Mucosa of stomach (tissue), 1 donor: ENCODE data around the gene ZNF444.
"Not testable (repeated sequence)": the region's sequence is repeated elsewhere in the genome, so short reads cannot be mapped to it uniquely, and the experiment has no call there.

Experiments
- H3K27me3 ChIP-seq: one replicate; pipeline ENCODE4 v1.7.0; 2013; ENCODE audit warnings: mild to moderate bottlenecking, low read length; ENCODE audit not compliant: control insufficient read depth, insufficient read depth
- H3K36me3 ChIP-seq: one replicate; pipeline ENCODE4 v1.7.0; 2013; ENCODE audit warnings: low read length; ENCODE audit not compliant: control insufficient read depth, insufficient read depth
- H3K4me1 ChIP-seq: one replicate; pipeline ENCODE4 v1.7.0; 2013; ENCODE audit warnings: mild to moderate bottlenecking, low read length; ENCODE audit not compliant: control insufficient read depth, insufficient read depth
- H3K4me3 ChIP-seq: one replicate; pipeline ENCODE4 v1.7.0; 2013; ENCODE audit warnings: low read length
- H3K9ac ChIP-seq: one replicate; pipeline ENCODE4 v1.7.0; 2013; ENCODE audit warnings: mild to moderate bottlenecking, low read length, moderate library complexity
- H3K9me3 ChIP-seq: one replicate; pipeline ENCODE4 v1.7.0; 2013; ENCODE audit warnings: mild to moderate bottlenecking, low read length, moderate library complexity; ENCODE audit not compliant: control insufficient read depth
- donor health status: Pancreatic carcinoma.

The ZNF444 gene

DNA sequence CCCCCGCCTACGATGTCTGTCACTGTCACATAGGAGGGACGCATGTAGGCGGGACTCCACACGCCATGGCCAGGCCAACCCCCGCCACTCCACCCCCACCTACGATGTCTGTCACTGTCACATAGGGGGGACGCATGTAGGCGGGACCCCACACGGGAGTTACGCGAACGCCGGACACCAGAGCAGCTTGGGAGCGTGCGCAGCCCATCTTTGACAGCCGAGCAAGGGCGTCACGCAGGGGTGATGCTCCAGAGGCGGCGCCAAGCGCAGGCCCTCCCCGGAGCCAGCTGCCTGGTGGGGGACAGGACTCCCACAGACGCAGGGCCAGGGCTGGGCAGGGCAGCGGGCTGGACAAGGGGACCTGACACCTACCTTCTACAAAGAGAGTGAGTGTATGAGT, 40.0 kb upstream of the ZNF444 start:
- H3K36me3 ChIP-seq = no peaks in the 10 kb centered on the region
- no peak overlapping the region for H3K4me3 ChIP-seq
- H3K9ac ChIP-seq = no peak overlapping the region
- H3K27me3 ChIP-seq = no peaks in the 10 kb centered on the region
- no peaks in the 10 kb centered on the region for H3K9me3 ChIP-seq
- peaks cover 10% of the 10 kb centered on the region for H3K4me1 ChIP-seq

DNA sequence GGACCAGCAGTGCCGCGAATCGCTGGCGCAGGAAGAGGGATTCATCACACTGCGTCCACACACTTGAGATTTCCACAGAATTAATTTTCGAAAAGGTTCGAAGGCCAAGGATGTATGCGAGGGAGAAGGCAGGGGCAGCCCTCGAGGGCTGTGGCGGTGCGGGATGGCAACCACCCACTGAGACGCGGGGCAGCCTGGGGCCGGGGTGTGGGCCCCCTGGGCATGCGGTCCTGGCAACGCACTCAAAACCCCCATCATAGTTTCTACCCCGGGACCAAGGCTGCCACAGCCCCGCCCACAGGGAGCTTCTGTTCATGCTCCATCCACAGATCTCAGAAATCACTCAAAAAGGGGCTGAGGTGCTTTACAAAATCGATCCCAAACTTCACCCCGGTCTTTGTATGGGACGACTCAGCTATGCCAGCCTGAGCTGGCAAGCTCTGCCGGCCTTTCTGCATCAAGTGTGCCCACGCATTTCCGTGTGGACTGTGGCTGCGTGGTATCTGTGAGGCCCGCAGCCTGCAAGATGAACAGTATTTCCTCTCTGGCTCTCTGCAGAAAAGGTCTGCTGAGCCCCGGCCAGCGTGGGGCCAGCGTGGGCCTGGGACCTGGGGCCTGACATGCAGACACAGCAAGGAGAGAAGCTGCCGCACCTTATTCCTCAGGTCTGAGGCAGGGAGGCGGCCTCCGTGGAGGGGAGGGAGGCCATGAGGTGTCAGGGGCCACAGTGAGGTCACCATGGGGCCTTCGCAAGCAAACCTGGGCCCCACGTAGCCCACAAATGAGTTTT, 39.1 kb upstream of the ZNF444 start:
- Histone ChIP-seq H3K36me3 (no peaks in the 10 kb centered on the region), H3K27me3 (no peaks in the 10 kb centered on the region), H3K4me1 (peaks cover 16% of the 10 kb centered on the region), H3K9me3 (no peaks in the 10 kb centered on the region), H3K9ac (no peak overlapping the region), H3K4me3 (no peak overlapping the region)

DNA sequence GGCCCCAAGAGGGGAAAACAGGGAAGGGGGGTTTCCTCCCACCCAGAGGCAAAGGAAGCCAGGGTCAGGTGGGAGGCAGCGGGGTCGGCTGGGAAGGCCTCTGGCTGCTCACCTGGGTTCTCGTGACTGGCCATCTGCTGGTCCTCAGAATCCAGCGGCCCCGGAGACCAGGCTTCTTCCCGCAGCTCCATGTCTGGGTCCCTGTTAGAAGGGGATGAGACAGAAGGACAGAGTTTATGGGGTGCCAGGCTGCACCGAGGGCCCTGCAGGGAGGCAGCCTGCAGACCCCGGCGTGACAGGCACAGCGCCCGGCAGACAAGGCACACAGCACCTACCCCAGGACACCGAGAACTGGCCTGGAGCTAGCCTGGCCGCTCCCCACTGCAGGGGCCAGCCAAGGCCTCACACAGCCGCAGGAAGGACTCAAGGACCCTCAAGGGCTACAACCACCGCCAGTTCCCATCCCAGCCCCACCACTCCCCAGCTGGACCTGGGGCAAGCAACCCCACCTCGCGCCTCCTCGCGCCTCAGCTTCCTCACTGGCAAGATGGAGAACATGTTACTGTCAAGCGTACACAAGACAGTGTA, 38.0 kb upstream of the ZNF444 start:
- Histone ChIP-seq H3K9me3 (no peaks in the 10 kb centered on the region), H3K4me1 (peaks cover 25% of the 10 kb centered on the region), H3K9ac (no peak overlapping the region), H3K4me3 (no peak overlapping the region), H3K36me3 (no peaks in the 10 kb centered on the region), H3K27me3 (no peaks in the 10 kb centered on the region)

DNA sequence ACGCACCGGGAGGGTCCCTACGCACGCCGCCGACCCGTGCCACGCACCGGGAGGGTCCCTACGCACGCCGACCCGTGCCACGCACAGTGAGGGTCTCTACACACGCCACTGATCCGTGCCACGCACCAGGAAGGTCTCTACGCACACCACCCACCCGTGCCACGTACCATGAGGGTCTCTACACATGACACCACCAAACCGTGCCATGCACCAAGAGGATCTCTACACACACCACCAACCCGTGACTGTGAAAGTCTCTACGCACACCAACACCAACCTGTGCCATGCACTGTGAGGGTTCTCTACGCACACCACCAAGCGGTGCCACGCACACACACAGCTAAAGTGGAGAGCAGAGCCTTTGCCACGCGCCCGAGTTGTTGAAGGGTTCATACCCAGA, 36.7 kb upstream of the ZNF444 start:
- Histone ChIP-seq H3K9me3 (no peaks in the 10 kb centered on the region), H3K4me1 (peaks cover 38% of the 10 kb centered on the region), H3K9ac (no peak overlapping the region), H3K36me3 (no peaks in the 10 kb centered on the region), H3K4me3 (no peak overlapping the region), H3K27me3 (no peaks in the 10 kb centered on the region)

DNA sequence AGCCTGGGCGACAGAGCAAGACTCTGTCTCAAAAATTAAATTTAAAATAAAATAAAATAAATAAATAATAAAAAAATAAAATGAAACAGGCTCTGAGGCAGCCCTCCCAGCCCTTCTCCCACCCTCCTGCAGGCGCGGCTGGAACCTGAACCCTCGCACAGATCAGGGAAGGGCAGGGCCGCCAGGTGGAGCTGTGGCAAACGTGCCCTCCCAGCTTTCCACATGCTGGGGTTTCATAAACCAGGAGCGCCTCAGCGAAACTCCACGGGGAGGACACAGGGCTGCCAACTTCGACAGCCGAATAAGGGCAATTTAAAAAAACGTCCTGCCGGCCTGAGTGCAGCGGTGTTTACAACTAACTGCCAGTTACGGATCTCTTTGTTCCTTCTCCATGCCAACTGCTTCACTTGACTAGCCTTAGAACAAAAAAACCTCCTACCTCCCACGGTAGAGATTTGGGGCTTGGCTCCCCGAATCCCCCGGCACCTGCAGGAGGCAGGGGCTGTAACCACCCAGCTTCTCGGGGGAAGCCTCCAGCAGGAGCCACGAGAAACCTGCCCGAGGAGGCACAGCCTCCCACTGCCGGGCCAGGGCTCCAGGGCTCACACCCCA, 35.9 kb upstream of the ZNF444 start:
- no peak overlapping the region for H3K4me3 ChIP-seq
- H3K36me3 ChIP-seq = no peaks in the 10 kb centered on the region
- peaks cover 38% of the 10 kb centered on the region for H3K4me1 ChIP-seq
- H3K9ac ChIP-seq = peak overlapping the region; percentile 61
- H3K9me3 ChIP-seq = no peaks in the 10 kb centered on the region
- H3K27me3 ChIP-seq = no peaks in the 10 kb centered on the region

DNA sequence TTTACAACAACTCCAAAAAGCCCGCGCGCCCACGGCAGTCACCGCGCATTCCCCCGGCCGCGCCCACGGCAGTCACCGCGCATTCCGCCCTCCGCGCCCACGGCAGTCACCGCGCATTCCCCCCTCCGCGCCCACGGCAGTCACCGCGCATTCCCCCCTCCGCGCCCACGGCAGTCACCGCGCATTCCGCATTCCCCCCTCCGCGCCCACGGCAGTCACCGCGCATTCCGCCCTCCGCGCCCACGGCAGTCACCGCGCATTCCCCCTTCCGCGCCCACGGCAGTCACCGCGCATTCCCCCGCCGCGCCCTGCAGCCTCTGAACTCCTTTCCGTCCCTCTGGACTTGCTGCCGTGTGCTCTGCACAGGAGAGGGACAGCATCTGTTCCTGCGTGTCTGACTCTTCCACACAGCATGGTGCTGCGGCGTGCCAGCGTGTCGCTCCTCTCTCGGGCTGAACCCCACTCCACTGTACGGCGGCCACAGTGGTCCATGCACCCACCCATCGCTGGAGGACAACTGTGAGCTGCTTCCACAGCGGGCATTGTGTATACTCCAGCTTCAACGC, 35.2 kb upstream of the ZNF444 start:
- not testable (repeated sequence) for H3K4me3 ChIP-seq, H3K9ac ChIP-seq, H3K36me3 ChIP-seq, H3K9me3 ChIP-seq, H3K27me3 ChIP-seq
- peaks cover 45% of the 10 kb centered on the region for H3K4me1 ChIP-seq

DNA sequence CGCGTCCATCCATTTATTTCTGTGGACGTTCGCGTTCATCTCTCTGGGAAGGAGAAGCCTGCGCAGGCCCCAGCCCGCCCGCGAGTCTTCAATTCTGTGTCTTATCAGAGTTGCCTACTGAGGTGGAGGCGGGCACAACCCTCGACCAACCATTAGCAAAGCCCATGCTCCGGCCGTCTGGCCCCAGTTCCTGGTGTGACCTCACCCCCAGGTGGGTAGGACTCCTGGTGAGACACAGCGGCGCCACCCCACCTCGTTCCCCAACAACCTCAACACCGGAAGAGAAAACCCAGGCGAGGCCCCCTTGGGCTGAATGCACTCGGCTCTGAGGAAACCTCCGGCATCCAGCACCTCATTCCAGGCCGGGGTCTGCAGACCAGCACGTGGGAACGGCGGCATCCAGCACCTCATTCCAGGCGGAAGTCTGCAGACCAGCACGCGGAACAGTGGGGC, 34.7 kb upstream of the ZNF444 start:
- Histone ChIP-seq H3K9me3 (no peaks in the 10 kb centered on the region), H3K4me1 (peaks cover 50% of the 10 kb centered on the region), H3K36me3 (no peaks in the 10 kb centered on the region), H3K9ac (peak overlapping the region; percentile 65), H3K4me3 (peak overlapping the region; percentile 9), H3K27me3 (no peaks in the 10 kb centered on the region)

DNA sequence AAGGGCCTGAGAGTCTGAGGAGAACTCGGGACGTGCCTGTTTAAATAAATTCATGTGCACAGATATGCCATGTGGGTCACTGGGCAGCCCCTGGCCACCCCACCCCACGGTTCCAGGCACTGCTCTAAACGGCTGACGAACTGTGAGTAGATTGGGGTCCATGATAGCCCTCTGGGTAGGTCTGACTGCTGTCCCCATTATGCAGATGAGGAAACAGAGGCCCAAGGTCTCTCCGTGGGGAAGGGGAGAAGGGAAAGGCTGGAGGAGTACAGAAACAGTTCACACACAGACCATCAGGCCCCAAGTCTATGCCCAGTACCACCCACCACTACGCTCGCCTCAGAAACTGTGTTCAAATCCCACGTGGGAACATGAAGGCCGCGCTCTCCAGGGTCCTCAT, 34.1 kb upstream of the ZNF444 start:
- peak overlapping the region; percentile 9 for H3K4me3 ChIP-seq
- peak overlapping the region; percentile 65 for H3K9ac ChIP-seq
- H3K4me1 ChIP-seq = peaks cover 56% of the 10 kb centered on the region
- no peaks in the 10 kb centered on the region for H3K27me3 ChIP-seq
- no peaks in the 10 kb centered on the region for H3K9me3 ChIP-seq
- H3K36me3 ChIP-seq = no peaks in the 10 kb centered on the region

DNA sequence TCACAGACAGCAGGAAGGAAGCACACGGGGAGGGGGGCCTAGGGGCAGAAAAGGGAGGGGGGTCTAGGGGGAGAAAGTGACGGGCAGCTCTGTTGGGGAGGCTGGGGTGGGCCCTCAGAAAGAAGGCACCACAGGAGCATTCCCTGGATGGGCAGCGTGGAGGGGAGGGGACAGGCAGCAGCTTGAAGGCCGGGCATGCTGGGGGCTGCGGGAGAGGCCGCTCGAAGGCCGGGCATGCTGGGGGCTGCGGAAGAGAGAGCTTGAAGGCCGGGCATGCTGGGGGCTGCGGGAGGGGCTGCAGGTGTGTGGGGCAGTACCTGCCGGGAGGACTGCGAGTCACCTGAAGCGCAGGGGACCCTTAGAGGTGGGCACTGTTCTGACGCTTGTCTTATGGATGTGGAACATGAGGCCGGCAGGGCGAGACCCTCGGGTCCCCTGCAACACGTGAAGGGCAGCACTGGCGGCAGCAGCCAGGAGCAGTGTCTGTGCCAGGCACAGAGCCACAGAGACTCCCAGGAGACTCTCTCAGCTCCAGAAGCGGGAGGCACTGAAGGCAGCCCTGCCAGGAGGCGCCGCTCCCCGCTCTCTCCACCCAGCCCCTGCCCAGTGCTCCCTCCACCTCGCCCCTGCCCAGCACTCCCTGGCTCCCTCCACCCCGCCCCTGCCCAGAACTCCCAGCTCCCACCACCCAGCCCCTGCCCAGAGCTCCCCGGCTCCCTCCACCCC, 33.3 kb upstream of the ZNF444 start:
- Histone ChIP-seq H3K9me3 (no peaks in the 10 kb centered on the region), H3K4me1 (peaks cover 63% of the 10 kb centered on the region), H3K27me3 (no peaks in the 10 kb centered on the region), H3K36me3 (no peaks in the 10 kb centered on the region), H3K9ac (peak overlapping the region; percentile 65), H3K4me3 (no peak overlapping the region)

DNA sequence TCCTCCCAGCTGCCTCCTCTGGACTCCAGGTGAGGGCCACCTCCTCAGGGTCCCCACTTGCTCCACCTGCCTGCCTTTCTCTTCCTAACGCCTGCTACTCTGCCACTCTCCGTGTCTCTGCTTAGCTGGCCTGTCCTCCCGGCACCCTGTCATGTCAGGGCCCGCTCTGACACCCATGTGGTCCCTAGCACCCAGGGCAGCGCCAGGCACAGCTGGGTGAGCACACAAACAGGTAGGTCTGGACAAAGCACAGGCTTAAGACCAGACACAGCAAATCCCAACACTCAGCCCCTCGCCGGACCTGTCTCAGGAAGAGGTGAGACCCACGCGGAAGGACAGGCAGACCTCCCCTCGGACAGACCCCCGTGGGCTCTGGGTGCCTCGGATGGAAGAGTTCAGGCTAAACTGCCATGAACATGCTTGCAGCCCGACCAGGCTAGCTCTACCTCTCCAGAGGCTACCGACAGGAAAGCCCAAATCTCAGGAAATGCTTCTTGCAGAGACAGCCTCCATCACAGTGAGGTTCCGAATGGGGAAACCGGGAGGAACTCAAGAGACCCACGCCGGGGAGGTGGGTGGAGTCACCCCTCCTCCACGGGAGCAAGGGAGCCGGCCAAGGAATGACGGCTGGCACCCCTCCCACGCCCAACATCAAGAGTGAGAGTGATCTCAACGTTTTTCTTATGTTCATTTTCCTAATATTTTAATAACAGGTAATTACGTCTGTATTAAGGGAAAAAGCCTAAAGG, 32.5 kb upstream of the ZNF444 start:
- Histone ChIP-seq H3K4me1 (peaks cover 69% of the 10 kb centered on the region), H3K9me3 (no peaks in the 10 kb centered on the region), H3K27me3 (no peaks in the 10 kb centered on the region), H3K9ac (peak overlapping the region; percentile 65), H3K4me3 (no peak overlapping the region), H3K36me3 (no peaks in the 10 kb centered on the region)

DNA sequence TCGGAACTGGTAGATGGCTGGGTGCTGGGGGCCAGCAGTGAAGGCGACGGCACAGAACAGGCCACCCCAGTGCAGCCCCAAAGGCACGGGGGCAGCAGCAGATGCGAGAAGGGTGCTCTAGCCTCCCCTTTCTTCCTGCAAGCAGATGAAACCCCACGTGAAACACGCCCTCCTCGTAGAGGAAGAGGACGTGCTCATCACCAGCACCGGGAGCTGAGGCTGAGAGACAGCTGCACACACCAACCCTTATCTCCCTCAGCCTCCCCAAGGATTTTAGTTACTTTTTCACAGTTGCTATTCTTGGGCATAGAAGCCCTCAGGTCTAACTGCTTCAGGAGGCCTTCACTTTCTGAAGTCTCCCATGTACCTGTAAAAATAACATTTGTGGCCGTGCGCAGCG, 31.9 kb upstream of the ZNF444 start:
- Histone ChIP-seq H3K9ac (peak overlapping the region; percentile 65), H3K36me3 (no peaks in the 10 kb centered on the region), H3K27me3 (no peaks in the 10 kb centered on the region), H3K9me3 (no peaks in the 10 kb centered on the region), H3K4me3 (no peak overlapping the region), H3K4me1 (peaks cover 69% of the 10 kb centered on the region)
